Astrocyte of the cerebellum (primary cell): ENCODE results near the gene ZNF419.
A peak's percentile ranks its signal among the peaks of the same experiment; 100 is the strongest.
"Not testable (repeated sequence)": the region's sequence is repeated elsewhere in the genome, so short reads cannot be mapped to it uniquely, and the experiment has no call there.

Experiments
- DNase-seq: peaks from one replicate; pipeline ENCODE4 v3.0.0-alpha.2; 2011; ENCODE audit warnings: low read depth
- H3K4me3 ChIP-seq: 2 replicates; pipeline ENCODE4 v1.5.1; 2011; ENCODE audit warnings: mild to moderate bottlenecking, low read depth, low read length, moderate library complexity
- CTCF ChIP-seq: IDR thresholded peaks from 2 replicates; pipeline ENCODE4 v1.5.1; 2012; ENCODE audit warnings: low read length, low read depth, moderate library complexity, mild to moderate bottlenecking; ENCODE audit errors: missing control alignments
- in situ Hi-C: cut with HindIII; loops from 2 replicates; pipeline ENCODE4 v1.10.0; 2017; ENCODE audit warnings: low sequenced_read_pairs

Gene ZNF419

GRCh38 chr19:57487477-57488298 is at the start of gene ZNF419:
TSS of gene ZNF419 (plus strand) at chr19:57487750. CDS start at chr19:57487951, 201 bp downstream.
- in situ Hi-C loops: not testable (repeated sequence)
- DNase-seq: peak; percentile 63
- peak within 1 kb of the TSS; percentile 89 for H3K4me3 ChIP-seq

- TF ChIP-seq CTCF: no peak
- in situ Hi-C loops: no loop called here
- H3K4me3 ChIP-seq: no peak overlapping the region
- no peak for DNase-seq
These were observed 49.6 kb upstream of the ZNF419 start for GRCh38 chr19:57437931-57438330.

DNA sequence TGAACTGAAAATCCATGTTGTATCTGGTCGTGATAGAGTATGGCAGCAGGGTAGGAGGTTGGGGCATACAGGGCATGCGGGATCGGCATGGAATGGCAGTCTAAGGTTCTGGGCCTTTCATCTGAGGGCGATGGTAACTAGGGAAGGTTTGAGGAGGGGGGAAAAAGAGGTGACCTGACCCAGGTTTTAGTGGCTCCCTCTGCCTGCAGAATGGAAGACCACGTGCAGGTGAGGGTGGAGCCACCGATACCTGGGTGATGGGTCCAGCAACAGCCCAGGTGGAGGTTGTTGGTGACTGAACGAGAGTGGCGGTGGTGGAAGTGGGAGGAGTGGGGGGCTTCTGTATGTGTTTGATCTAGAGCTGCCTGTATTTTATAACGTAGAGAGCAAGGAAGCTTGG is 48.6 kb upstream of the ZNF419 start:
- in situ Hi-C loops: no loop called here
- no peak for TF ChIP-seq CTCF
- H3K4me3 ChIP-seq: no peak overlapping the region
- DNase-seq: no peak

DNA sequence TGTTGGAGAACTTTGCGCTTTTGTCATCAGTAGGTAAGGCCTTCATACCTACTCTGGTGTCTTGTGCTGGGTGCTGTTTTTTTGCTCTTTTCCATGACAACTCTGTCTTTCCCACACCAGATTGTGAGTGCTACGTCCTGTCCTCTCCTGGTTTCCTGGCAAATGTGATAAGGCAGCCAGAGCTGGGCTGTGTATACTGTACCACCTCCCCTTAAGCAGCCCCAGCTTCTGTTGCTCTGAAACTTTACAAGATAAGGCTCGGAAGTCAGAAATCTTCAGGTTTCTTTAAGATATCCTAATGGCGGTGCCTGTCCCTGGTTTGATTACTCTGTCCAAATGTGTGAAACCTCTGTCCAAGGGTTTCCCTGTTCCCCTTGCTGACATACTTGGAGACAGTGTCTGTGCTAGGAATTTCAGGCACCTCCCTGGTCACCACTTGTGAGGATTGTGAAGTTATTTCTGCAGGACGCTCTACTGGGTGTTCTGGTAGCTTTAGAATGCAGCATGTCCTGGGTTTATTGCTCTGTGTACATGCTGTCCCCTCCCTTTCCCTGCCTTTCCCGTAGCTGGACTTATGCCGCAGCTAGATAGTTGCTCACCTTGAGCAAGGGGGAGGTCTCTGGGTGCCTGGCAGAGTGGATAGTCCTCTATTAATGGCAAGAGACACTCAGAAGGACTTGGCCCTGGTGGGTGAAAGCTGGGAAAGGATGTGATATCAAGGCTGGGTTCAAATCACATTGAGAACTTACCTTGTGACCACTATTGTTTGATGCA is 45.4 kb upstream of the ZNF419 start:
- in situ Hi-C loops: no loop called here
- DNase-seq: no peak
- no peak overlapping the region for H3K4me3 ChIP-seq
- no peak for TF ChIP-seq CTCF

DNA sequence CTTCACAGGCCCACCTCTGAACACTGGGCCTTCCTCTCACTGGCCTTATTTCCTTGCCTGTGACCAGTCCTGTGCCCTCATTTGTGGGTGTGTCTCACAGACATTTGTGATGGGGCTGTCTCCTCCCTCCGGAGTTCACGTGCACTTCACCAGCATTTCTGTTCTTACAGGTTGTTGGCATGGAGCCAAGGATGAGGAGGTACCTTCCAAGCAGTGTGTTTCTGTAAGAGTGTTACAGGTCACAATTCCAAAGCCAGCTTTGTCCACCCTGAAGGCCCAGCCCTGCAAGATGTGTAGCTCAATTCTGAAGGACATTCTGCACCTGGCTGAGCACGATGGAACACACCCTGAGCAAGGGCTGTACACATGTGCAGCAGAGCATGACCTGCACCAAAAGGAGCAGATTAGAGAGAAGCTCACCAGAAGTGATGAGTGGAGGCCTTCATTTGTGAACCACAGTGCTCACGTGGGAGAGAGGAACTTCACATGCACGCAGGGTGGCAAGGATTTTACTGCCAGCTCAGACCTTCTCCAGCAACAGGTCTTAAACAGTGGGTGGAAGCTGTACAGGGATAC is 44.3 kb upstream of the ZNF419 start:
- no peak for DNase-seq
- in situ Hi-C loops: no loop called here
- no peak for TF ChIP-seq CTCF
- no peak overlapping the region for H3K4me3 ChIP-seq

DNA sequence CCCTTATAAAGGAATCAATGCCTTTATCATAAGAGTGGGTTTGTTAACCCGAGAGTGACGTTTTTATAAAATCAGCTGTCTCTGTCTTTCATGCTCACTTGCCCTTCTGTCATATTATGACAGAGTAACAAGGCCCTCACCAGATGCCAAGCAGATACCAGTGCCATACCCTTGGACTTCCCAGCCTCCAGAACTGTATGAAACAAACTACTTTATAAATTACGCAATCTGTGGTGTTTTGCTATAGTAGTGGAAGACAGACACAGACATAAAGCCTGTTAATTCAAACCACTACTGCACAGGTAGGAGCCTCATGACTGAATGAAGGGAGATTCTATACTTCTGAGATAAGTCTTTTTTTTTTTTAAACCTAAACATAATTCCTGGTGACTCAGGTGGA is 35.2 kb upstream of the ZNF419 start:
- no peak overlapping the region for H3K4me3 ChIP-seq
- TF ChIP-seq CTCF: no peak
- DNase-seq: no peak
- in situ Hi-C loops: no loop called here
